ENCODE results near the gene LCN1.

The LCN1 gene

DNA sequence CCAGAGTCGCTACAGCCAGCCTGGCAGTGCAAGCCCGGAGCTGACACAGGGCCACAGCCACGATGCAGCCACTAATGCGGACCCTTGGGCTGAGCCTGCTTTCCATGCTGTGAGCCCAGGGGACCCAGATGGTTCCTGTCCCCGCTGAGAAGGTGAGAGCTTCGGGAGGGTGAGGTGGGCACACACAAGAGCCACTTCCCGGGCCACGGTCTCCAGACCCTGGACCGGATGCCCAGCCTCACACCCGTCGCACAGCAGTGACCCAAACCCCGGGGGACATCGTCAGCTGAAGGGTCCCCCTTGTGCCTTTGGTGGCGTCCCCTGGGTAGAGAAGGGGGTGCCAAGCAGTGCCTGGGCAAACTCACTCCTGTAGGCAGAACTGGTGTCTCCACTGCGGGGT, 53.7 kb downstream of the LCN1 start:
- no peak for DNase-seq
